Stimulated activated CD8-positive, alpha-beta memory T cell treated with anti-CD3 and anti-CD28 coated beads, Interleukin-7, amount 100 ng/mL, for 24 hours (primary cell): ENCODE data around the gene NUDT13.

Experiments
- DNase-seq: peaks from one replicate; pipeline ENCODE4 v3.0.0-alpha.2; 2020; ENCODE audit warnings: low read depth

The NUDT13 gene

DNA sequence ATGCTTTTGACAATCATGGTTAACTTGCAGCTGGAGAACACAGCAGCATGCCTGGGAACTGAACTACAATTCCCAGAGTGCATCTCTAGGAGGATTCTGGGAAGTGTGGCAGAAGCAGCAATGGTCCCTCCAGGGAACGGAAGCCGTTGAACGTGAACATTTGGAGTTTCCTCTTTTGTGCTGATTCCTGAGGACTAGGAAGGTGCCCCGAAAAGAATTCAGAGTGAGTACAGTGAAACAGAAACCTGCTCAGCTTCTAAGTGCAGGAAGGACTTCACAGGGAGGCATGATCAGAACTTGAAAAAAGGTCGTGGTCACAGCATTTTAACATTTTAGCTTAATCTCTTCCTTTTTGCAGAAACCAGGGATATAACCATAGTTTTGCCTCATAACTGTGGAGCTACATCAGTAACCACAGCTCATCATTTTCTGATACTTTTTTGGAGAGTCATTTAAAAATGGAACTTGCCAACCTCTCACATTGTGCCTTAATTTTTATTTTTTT, at the start of gene NUDT13:
Gene NUDT13, plus strand, starts transcription at position 111 of the 505 bp plus-strand sequence. CDS start 3,911 bp downstream, outside the sequence.
- no peak for DNase-seq

- no peak for DNase-seq
These were observed 49.3 kb upstream of the NUDT13 start for GRCh38 chr10:73060738-73061635.

DNA sequence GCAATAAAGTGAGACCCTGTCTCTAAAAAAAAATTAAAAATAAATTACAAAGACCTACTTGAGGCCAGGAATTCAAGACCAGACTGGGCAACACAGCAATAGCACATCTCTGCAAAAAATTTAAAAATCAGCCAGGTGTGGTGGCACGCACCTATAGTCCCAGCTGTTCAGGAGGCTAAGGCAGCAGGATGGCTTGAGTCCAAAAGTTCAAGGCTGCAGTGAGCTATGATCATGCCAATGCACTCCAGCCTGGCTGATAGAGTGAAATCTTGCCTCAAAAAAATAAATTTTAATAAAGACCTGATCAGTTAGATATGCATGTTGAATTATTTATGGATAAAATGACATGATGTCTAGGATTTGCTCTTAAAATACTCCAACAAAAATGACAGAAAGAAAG, 48.5 kb upstream of the NUDT13 start:
- DNase-seq, result no peak

- no peak for DNase-seq
These were observed 44.8 kb upstream of the NUDT13 start for GRCh38 chr10:73065441-73065840.

- DNase-seq, result no peak
These were observed 36.6 kb upstream of the NUDT13 start for GRCh38 chr10:73073627-73074026.

- DNase-seq, result no peak
These were observed 34.4 kb upstream of the NUDT13 start for GRCh38 chr10:73075829-73076228.

GRCh38 chr10:73076360-73077183, 33.7 kb upstream of the NUDT13 start:
- DNase-seq, result no peak

DNA sequence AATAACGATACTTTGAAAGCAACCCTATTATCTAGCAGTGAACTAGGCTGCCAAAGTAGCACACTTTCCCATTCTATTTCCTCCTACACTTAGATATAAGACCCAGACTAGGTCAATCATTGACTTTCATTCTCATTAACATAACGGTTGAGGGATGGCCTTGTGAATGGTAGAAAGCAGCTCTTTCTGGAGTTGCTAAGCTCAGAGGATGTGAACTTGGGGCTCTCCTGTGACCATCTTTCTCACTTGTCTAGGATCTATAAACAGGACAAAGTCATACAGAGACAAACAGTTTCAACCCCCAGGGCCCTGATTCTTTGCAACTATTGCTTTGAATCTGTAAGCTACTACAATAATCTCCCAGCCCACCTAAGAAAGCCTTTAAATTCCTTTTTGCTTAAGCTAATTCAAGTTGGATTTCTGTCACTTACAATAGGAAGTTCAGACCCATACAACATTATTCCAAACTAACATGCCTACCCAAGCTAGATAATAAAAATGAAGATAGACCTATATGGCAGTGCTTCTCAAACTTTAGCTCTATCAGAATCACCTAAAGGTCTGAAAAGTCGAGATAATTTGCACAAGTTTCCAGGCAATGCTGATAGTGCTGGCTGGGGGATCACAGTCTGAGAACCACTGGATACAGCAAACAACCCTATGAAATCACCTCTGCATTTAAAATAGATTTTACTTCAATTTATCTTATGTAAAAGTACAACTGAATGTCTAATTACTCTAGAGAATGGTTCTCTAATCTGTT, 30.3 kb upstream of the NUDT13 start:
- DNase-seq, result no peak

GRCh38 chr10:73083221-73083620, 27.0 kb upstream of the NUDT13 start:
- DNase-seq, result no peak

- no peak for DNase-seq
These were observed 26.0 kb upstream of the NUDT13 start for GRCh38 chr10:73084209-73084608.

DNA sequence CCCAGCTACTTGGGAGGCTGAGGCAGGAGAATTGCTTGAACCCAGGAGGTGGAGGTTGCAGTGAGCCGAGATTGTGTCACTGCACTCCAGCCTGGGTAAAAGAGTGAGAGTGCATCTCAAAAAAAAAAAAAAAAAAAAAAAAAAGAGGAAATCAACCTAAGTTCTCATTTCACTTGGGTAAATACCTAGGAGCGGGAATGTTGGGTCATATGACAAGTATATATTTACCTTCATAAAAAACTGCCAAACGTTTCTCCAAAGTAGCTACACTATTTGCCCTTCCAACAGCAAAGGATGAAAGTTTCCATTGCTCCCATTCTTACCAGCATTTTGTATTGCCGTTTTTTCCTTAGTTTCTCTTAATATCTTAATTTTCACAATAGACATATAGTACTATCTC, 23.4 kb upstream of the NUDT13 start:
- no peak for DNase-seq

DNA sequence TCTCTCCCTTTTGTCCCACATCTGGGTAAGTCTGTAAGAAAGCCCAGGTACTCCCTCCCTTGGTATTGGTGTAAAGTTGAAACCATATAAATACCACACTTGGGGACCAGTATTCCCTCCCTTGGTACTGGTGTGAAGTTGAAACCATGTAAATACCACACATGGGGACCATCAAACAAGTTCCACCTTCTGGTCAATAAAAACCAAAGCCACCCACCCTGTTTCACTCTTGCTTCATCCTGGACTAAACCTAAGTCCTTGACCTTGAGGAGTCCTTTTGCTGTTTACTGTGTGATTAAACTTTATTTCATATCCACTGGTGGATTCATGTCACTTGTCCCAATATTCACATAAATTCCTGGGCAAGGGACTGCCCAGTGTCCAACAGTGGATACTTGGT, 22.0 kb upstream of the NUDT13 start:
- no peak for DNase-seq

DNA sequence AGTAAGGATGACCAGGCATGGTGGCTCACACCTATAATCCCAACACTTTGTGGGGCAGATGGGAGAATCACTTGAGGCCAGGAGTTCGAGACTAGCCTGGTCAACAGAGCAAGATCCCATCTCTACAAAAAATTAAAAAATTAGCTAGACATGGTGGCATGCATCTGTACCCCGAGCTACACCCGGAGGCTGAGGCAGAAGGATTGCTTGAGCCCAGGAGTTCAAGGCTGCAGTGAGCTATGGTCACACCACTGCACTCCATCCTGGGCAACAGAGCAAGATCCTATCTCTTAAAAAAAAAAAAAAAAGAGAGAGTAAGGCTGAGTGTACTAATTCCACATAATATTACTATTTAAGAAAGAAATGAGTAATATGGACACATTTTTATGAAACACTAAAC, 17.4 kb upstream of the NUDT13 start:
- DNase-seq, result no peak

DNA sequence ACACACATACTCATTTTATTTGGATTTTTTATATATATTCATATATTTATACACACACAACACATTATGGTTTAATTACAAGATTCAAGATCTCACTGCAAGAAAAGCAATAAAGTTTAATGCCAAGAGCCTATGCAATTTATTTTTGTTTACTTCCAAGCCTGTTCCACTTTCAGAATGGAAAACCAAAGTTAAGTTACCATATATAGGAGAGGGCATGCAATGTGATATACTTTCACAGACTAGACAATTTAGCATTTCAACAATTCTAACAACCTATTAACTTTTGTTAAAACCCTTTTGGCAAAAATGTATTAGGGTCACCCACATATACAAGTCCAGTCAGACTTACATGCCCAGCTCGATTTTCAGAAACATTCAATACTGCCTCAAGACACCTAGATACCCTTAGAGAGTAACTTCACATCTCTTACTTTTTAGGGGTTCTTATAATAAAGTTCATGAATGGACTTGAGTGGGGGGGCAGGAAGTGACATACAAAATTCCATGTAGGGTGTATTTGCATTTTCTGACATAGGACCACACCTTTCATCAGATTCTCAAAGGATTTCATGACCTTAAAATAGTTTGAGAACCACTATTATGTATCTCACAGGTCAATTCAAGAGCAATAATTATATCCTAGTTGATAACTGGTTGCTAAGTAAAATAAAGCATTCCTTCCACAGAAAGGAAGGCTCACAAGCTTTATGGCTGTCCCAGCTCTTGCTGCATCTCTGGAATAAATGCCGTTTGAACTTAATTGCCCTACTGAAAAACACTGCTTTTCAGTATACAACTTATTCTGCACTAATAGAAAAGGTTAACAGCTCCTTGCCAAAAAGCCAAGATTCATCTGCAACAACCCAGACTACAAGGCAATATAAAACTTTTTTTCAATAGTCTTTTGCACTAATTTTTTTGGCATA, 16.1 kb upstream of the NUDT13 start:
- no peak for DNase-seq

DNA sequence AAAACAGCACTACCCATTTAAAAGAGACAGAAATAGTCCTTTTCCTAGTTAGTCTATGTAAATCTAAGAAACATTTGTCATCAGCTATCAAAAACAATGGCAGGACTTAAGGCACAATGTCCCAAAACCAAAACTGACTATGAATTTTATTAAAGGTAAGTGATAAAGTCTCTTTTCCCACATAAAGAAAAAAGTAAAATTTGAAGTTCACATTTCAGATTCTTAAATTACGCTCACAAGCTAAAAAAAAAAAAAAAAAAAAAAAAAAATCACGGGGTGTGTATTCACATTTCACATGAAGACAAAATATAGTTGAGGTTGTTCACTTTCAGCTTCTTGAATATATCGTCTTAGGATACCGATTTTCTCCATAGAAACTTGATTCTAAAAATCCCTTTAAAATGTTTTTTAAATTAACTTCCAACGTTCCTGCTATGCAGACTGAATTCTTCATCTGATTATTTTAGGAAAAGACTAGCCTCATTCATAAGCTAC, 15.2 kb upstream of the NUDT13 start:
- DNase-seq, result no peak

- no peak for DNase-seq
These were observed 14.7 kb upstream of the NUDT13 start for GRCh38 chr10:73095481-73096021.

GRCh38 chr10:73096041-73096448, 14.2 kb upstream of the NUDT13 start:
- peak; percentile 44 for DNase-seq

DNA sequence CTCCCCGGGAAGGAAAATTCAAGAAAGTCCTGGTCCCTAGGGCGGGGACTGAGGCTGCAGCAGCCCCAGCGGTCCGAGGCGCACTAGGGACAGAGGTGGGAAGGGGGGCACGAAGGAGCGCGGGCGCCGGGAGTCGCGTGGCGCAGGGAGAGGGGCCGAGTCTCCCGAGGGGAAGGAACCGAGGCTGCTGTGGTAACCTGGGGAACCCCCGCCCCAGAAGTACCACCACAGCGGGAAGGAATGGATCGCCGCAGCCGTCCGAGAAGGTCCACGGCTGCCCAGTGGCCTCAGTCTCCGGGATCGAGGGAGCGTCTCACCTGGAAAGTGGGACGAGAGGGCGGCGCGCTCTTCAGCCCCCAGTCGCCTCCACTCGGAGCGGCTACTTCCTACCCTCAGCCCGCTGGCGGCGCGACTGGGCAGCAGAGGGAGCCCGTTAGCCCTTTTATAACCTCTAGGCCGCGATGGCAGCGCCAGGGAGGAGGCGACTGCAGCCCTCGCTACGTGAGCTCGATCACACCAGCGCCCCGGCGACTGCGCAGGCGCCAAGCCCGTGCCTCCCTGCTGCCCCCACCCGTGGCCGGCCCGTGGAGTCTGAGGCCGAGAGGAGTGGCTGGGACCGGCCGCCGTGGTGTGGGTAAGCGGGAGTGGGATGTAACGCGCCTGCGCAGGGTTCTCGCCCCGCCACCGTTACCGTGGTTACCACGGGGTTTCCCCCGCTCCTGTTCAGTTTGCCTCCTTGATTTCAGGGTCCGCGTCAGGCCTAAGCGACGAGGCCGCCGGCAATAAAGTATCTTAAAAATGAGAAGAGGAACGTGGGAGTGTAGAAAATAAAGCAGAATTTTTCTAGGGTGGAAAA, 13.6 kb upstream of the NUDT13 start, which contains the start of gene P4HA1:
Gene P4HA1, minus strand, starts transcription at position 418 of the 856 bp plus-strand sequence. CDS start 21,983 bp downstream, outside the sequence.
- DNase-seq, result peak; percentile 95

DNA sequence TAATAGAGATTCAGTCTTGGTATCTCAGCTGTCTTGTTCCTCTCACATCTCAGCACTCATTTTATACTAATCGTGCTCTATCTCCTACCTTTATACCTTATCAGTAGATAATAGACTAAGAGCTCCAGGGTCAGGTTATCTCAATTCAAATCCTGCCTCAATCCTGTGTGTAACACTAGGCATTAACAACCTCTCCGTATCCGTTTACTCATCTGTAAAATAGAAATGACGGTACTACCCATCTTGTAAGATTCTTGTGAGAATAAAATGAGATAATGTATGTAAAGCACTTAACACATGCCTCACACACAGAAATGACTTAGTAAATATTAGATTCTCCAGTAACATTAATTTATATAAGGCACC, 13.0 kb upstream of the NUDT13 start:
- DNase-seq, result no peak
